NCI-H1417 treated with DMSO at 0.1 percent for 48 hours (cell line): ENCODE results near the gene CACNA1E.

Experiments
- DNase-seq: peaks from one replicate; lab custom pipeline; 2025; lab: John Stamatoyannopoulos, UW

CACNA1E gene

DNA sequence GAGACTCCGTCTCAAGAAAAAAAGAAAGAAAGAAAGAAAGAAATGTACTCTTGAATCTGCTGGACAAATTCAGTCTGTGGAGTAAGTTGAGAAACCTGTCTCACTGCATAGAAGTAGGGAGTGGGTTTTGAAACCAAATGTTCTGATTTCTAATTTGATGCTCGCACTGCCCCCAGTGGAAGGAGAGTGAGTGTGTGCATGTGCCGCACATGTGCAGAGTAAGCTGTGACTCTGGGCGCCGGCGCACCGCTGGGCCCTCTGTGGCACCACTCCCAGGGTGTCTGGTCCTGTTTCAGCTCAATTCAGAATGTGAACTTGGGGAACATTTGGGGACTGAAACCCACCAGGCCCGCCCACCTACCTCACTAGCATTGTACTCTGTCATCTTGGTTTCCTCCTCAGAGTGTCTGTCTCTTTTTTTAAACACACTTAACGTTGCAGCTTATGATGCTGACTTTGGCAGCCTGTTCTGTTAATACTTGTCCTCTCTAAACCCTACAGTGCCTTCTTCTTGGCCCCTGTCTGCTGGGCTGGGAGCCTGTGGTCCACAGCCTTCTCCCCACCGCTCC is 104.6 kb downstream of the CACNA1E start:
- DNase-seq, result no peak

DNA sequence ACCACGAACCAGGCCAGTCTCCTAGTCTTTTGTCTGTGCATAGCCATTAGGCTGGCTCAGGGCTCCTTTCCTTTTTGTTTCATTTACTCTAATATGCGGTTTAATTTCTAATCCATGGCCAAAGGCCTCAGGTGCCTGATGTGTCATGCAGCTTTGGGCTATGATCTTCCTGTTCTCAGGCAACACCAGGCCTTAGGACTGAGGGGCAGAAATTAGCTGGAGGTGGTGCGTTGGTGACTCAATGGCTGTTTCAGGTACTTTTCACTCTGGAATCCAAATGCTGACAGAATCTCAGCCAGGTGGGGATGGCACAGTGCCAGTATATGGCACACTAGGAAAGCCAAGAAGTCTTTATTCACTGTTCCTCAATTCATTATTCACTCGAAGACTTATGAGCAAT is 105.3 kb downstream of the CACNA1E start:
- DNase-seq, result no peak

DNA sequence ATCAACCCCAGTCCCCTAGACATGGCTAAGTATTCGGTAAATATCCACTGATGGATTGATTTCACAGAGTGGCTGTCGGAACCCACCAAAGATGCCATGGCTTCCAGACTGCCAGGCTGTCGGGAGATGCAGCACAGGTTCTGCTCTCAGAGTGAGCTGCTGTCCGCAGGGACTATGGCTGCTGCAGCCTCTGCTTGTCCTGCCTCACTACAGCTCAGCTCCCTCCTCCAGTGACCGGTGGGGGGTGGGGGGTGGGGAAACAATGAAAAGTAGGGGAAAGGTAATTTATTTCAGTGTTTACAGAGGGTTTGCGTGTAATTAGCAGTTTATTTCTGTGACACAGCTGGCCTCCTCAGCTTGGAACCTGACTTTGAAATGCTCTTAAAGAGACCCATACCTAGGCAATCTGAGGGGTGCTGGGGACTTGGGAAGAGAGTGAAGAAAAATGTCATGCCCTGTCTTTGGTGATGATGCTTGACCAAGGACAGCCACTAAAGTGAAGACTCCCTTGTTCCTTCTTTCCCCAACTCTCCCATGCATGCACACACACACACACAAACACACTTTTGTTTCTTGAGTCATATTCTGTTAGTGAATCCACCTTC is 109.0 kb downstream of the CACNA1E start:
- peak; percentile 64 for DNase-seq

DNA sequence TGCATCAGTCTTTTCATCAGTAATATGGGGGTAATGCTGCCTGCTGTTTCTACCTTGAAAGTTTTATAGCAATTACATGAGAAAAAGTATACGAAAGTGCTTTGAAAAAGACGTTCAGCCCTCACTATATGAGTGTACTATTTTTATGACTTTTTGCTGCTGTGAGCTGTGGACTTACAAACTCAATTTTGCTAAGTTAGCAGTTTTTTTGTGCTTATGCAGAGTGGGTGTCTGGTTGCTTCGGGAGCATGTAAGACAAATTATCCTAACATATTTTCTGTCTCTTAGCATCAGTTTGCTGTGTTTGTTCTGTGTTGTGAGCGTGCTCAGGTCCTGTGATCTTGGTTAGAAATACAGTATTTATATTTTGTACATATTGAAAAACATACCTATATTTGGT is 109.7 kb downstream of the CACNA1E start:
- DNase-seq, result no peak

GRCh38 chr1:181594553-181594952 is 111.2 kb downstream of the CACNA1E start:
- no peak for DNase-seq

DNA sequence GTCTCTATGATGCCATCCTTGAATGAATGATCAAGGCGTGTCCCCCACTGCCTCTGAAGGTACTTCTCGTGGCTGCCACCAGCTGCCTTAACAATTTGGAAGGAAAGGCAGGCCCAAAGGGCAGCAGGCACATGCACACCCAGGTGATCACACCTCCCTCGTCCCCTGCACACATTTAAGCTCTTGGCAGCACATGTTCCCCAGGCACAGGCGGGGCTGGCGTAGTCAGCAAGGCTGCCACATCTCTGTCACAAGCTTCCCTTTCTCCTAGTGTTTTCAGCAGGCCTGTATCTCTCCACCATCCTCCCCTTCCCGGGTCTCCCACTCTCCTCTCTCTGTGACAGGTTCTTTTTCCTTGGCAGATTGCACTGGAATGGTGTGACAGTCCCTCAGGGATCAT is 111.9 kb downstream of the CACNA1E start:
- no peak for DNase-seq

DNA sequence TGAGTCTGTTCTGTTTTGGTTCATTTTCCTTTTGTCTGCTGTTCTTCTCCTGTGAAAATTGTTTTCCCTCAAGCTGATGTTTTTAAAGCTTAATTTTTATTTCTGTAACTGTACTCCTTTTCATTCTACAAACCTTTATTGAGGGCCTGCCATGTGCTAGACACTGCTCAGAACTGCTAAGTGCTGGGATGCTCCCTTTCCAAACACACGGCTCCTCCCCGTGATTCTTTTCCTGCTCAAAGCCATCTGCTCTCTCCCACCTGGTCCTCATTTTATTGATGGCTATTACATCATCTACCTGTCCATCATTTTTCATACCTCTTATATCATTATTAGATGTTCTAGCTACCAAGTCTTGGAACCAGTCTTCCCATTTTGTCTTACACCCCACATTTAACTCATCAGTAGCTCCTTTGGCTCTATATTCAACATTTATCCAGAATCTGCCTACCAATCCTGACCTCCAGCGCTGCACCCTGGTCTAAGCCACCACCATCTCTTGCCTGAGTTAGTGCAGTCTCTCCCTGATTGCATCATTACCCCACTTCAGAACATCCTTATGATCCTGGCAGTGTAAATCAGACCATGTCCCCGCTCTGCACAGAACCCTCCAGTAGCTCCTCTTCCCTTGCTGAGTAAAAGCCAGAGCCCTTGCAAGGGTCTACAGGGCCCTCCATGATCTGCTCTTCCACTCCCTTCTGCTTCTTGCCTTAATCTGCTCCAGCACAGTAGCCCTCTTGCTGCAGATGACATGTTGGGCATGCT is 118.1 kb downstream of the CACNA1E start:
- no peak for DNase-seq

DNA sequence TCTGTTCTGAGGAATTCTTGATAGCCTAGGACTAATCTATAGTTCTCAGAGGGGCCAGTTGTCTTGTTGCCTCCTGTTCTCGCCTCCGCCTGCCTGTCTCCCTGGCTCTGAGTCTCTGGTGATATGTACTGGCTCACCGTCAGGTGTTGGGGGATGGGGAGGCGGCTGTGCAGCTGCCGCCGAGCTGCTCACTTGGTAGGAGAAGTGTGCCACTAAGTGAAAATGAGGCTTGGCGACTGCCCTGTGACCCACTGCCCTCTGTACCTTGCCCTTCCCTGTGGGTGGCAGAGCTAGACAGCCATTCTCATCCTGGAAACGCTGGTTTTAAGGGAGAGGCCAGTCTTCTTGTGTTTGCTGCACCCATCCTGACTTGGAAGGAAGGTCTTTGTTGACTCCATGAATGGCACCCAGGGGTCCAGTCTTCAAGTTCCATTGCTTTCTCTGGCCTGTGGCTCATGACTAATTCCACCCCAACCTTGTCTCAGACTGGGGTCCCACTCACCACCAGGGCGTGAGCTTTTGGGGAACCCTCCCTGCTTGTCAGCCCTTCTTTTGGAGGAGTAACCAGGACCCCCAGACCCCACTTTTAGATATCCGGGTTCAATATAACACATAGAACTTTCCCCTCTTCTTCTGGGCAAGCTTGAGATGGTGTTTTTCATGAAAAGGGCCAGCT is 120.6 kb downstream of the CACNA1E start:
- no peak for DNase-seq

- no peak for DNase-seq
Measured at GRCh38 chr1:181604482-181605249, 121.3 kb downstream of the CACNA1E start.

DNA sequence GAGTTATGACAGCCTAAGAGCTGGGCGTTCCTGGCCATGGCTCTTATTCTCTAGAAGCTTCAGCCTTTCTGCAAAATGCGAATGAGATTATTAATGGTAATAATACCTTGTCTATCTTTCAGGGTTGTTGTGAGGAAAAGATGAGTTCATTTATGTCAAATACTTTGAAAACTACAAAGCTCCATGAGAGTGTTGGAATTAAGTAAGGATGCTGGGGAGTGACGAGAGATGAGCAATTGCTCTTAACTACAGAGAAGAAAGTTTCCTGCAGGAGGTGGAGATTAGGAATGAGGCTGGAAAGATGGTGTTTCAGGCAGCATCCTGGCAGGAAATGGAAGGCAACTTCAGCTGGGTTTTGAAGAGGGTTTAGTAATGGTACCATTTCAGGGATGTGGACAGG is 124.2 kb downstream of the CACNA1E start:
- DNase-seq, result no peak

GRCh38 chr1:181608386-181608785 is 125.1 kb downstream of the CACNA1E start:
- DNase-seq, result no peak

GRCh38 chr1:181608948-181609347 is 125.6 kb downstream of the CACNA1E start:
- no peak for DNase-seq

DNA sequence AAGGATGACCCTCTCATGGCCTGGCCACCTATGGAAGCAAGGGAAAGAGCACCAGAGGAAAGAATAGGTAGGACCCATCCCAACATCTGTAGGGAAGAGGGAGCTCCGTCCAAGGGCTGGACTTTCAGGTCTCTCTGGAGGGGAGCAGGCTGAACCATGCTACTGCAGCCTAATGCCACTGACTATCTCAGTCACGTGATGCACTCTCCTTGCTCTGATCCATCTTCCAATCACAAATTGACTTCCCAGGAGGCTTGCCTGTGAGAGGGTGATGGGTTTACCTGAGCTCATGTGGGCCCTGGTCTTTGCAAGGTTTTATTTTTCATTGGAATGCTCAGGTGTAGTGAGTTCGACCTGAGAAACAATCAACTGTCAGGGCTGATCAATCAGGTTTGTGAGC is 128.8 kb downstream of the CACNA1E start:
- DNase-seq, result no peak

DNA sequence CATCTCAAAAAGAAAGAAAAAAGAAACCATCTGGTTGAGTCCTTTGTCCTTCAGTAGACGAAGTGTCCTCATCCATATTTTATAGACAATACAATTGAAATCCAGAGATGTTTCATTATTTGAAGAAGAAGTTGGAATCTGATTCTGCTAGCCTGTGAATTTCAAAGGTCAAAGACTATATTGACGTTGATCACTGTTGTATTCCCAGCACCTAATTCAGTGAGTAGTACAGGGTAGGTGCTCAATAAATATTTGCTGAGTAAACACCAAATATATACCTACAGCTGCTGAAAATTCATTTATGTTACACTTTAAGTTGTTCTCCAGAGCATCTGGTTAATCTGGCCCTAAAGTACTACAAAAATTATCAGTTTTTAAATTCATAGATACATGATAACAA is 135.2 kb downstream of the CACNA1E start:
- DNase-seq, result no peak

DNA sequence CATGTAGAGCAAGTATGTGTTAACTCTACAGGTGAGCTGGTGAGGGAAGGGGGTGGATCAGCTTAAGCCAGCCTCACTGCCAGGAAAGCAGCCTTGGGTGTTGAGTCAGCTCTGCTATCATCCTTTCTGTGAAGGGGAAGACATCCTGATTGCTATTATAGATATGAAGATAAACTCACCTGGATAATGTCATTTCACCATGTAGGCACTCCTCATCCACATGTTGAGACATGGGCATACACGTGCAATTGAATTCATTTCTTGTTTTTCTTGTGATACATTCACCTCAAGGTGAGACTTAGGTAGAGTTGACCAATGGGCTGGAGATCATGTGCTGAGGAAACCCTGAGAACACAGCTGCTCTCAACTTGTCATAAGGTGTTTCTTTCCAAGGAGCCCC is 136.9 kb downstream of the CACNA1E start:
- DNase-seq, result no peak

GRCh38 chr1:181623850-181624249 is 140.5 kb downstream of the CACNA1E start:
- no peak for DNase-seq

GRCh38 chr1:181626279-181626938 is 143.1 kb downstream of the CACNA1E start:
- DNase-seq, result no peak

DNA sequence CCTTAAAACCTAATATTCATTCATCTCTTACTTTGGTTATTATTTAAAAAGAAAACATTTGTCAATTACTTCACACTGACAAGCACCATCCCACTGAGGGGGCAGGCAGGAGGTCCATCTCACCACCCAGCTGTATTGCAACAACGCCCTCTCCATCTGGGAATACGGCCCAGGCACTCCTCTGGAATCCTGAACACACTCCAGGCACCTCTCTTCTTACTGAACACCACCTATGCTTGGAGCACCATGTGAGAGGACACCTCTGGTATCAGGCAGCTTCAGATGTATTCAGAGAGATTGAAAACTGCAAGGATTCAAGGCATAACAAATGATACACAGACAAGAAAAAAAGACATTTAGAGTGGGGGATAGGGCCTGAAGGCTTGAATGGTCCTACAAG is 147.1 kb downstream of the CACNA1E start:
- DNase-seq, result no peak

DNA sequence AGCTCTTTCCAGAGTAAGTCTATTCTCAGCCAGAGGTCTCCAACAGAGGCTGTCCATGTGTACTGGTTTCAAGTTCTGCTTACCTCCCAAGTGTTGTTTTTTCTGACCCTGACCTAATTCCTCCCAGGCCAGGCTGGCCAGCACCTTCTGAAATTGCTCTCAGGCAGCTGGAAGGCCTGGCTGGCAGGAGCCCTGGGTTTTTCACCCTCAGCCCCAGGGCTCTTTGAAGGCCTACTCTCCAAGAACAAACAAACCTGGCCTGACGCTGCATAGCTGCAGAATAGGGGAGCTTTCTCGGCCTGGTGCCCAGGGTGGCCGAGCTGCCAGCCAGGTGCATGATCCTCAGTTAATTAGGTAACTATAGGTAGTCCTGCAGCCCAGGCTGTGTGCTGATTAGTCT is 147.5 kb downstream of the CACNA1E start:
- DNase-seq, result peak; percentile 25

DNA sequence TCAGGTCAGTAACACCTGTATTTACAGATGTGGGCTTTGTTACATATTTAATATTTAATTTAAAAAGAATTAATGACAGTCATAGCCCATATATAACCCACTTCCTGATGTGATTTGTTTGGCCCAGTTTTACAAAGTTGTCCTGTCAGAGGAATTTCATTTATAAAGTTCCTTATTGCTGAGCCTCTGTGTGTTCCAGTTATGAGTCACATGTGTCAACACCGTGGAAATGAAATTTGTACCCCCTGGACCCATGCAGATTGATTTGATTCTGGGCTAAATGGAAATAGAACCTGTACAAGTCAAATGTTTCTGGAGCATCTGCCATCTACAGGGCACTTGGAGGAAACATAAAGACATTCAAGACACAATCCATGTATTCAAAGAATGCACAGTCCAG is 149.2 kb downstream of the CACNA1E start:
- DNase-seq, result no peak

DNA sequence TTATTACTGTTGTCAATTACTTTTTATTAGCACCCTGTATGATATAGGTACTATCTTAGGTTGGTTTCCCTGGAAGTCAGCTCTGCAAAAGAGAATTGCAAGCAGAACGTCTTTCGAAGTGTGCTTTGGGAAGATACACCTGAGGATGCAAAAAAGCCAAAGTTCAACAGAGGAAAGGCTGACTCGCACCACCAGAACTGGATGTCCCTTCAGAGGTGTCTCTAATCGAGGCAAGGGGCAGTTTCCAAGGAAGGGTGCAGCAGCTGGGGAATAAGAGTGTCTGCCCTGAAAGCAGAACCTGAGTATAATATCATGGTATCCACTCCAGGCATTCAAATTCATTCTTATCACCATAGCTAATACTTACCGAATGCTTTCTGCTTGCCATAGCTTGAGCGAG is 149.6 kb downstream of the CACNA1E start:
- no peak for DNase-seq

- no peak for DNase-seq
Measured at GRCh38 chr1:181635110-181635509, 151.8 kb downstream of the CACNA1E start.
